ENCODE results near the gene CARD14.
"Not testable (repeated sequence)": the region's sequence is repeated elsewhere in the genome, so short reads cannot be mapped to it uniquely, and the experiment has no call there.

CARD14 gene

DNA sequence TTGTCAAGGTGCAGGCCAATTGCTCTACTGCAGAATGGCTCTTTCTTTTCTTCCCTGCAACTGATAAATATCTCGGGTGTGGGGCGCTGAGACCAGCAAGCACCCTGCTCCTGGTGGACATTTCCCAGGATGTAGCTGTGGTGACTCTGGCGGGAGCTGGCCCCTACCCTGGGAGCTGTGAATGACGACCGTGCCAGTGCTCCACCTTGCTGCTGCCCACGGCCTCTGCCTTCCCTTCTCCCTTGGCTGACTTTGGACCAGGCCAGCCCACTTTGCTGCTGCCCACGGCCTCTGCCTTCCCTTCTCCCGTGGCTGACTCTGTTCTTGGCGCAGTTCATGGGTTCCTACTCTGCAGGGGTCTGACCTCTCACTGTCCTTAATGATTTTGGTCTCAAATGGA, 16.1 kb downstream of the CARD14 start:
- DNase-seq (ENCODE audit: low spot score): no peak

DNA sequence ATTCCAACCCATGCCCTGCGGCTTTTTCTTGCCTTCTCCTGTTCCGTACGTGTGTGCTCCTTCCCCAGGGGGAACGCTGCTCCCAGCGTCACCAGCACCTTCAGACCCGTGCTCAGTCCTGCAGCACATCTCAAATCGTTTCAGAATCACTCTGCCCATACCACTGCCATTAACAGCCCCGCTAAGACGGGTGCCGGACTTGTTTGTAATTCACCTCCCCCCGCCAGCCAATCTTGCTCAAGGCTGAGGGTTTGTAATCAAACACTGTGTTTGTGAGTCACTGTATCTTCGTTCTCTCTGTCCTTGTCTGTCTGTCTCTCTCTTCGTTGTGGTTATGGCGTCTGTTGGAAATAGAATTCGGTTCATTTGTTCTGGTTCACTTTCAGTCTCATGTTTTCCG, 17.3 kb downstream of the CARD14 start:
- peak; percentile 67 for DNase-seq (ENCODE audit: low spot score)

GRCh38 chr17:80187515-80187941, 17.7 kb downstream of the CARD14 start:
- DNase-seq (ENCODE audit: low spot score): peak; percentile 91

GRCh38 chr17:80189611-80190010, 19.8 kb downstream of the CARD14 start:
- no peak for DNase-seq (ENCODE audit: low spot score)

- no peak for DNase-seq (ENCODE audit: low spot score)
Observed at GRCh38 chr17:80190716-80191115, 20.9 kb downstream of the CARD14 start.

DNA sequence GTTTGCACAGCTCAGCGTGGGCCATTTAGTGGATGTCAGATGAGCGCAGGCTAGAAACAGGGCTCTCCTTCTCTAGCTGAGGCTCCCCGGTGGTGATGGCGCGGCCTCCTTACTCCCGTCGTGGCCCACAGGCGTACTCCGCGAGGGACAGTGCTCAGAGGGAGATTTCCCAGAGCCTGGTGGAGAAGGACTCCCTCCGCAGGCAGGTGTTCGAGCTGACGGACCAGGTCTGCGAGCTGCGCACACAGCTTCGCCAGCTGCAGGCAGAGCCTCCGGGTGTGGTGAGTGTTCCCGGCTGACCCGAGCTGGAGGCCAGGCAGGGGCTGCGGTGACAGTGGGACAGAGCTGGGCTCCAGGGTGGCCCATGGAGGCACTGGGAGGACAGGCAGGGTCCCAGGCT, 21.4 kb downstream of the CARD14 start:
- DNase-seq (ENCODE audit: low spot score): no peak

GRCh38 chr17:80191865-80192661, 22.2 kb downstream of the CARD14 start:
- DNase-seq (ENCODE audit: low spot score): no peak

GRCh38 chr17:80195141-80195540, 25.3 kb downstream of the CARD14 start:
- no peak for DNase-seq (ENCODE audit: low spot score)

- peak; percentile 64 for DNase-seq (ENCODE audit: low spot score)
Observed at GRCh38 chr17:80195671-80196529, 26.1 kb downstream of the CARD14 start.

- DNase-seq (ENCODE audit: low spot score): no peak
Observed at GRCh38 chr17:80196652-80197051, 26.8 kb downstream of the CARD14 start.

- no peak for DNase-seq (ENCODE audit: low spot score)
Observed at GRCh38 chr17:80198144-80198661, 28.4 kb downstream of the CARD14 start.

DNA sequence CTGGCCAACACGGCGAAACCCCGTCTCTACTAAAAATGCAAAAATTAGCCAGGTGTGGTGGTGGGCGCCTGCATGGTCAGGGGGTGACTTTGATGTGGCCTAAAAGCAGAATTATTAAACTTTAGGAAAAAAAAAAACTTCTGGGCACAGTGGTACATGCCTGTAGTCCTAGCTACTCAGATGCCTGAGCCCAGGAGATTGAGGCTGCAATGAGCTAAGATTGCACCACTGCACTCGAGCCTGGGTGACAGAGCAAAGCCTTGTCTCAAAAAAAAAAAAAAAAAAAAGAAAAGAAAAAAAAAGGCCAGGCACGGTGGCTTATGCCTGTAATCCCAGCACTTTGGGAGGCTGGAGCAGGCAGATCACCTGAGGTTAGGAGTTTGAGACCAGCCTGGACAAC, 29.5 kb downstream of the CARD14 start:
- DNase-seq (ENCODE audit: low spot score): not testable (repeated sequence)

DNA sequence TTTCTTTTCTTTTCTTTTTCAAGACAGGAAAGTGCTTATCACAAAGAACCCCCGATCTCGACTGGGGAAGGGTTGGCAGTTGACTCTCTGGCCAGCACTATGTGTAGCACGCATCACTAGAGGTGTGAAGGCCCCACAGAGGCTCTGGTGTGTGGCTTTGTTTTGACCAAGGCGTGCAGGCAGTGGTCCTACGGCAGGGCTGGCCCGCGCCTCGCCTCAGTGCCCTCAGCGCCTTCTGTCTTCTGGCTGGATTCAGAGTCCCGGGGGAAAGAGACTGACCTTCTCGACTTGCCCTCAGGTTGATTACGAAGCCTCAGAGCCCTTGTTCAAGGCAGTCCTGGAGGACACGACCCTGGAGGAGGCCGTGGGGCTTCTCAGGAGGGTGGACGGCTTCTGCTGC, 31.6 kb downstream of the CARD14 start:
- DNase-seq (ENCODE audit: low spot score): no peak

DNA sequence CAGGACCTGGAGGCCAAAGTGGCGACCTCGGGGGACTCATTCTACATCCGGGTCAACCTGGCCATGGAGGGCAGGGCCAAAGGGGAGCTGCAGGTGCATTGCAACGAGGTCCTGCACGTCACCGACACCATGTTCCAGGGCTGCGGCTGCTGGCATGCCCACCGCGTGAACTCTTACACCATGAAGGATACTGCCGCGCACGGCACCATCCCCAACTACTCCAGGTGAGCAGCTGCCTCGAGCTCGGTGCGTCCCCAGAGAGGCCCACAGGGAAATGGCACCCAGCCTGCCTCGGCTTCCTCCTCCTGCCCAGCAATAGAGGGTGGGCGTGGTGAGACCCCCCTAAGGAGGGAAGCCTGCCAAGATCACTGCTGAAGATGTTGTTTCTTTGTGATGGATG, 32.4 kb downstream of the CARD14 start:
- DNase-seq (ENCODE audit: low spot score): no peak

GRCh38 chr17:80203471-80203963, 33.7 kb downstream of the CARD14 start:
- DNase-seq (ENCODE audit: low spot score): no peak

GRCh38 chr17:80204626-80205468, 35.0 kb downstream of the CARD14 start:
- DNase-seq (ENCODE audit: low spot score): no peak

- no peak for DNase-seq (ENCODE audit: low spot score)
Observed at GRCh38 chr17:80205811-80206210, 36.0 kb downstream of the CARD14 start.

DNA sequence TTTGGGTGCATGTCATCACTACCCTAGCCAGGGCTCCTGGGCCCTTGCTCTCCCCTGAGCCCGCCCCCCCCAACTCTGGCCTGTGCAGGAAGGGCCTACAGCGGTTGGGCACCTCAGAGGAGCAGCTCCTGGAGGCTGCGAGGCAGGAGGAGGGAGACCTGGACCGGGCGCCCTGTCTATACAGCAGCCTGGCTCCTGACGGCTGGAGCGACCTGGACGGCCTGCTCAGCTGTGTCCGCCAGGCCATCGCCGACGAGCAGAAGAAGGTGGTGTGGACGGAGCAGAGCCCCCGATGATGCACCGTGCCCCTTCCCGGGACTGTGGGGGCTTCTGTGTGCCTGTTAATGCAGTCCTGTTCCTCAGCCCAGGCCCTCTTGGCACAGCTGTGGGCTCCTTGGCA, 38.2 kb downstream of the CARD14 start:
- DNase-seq (ENCODE audit: low spot score): no peak

DNA sequence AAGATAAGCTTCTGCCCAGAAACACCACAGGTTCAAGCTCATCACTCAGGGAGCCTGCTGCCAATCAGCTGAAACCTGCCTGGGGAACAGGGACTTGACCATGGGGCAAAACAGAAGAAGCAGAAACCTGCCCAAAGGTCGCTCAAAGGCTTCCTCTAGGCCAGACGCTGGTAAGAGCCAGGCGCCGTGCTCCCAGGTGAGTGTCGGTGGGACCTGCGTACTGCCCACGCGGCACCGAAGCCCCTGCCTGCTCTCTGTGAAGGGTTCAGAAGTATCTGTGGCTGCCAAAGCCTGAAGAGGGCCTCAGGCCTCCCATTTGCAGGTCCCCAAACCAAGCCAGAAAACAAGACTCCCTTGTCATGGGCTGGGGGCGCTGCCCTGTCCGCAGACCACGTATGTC, 39.9 kb downstream of the CARD14 start:
- DNase-seq (ENCODE audit: low spot score): no peak

DNA sequence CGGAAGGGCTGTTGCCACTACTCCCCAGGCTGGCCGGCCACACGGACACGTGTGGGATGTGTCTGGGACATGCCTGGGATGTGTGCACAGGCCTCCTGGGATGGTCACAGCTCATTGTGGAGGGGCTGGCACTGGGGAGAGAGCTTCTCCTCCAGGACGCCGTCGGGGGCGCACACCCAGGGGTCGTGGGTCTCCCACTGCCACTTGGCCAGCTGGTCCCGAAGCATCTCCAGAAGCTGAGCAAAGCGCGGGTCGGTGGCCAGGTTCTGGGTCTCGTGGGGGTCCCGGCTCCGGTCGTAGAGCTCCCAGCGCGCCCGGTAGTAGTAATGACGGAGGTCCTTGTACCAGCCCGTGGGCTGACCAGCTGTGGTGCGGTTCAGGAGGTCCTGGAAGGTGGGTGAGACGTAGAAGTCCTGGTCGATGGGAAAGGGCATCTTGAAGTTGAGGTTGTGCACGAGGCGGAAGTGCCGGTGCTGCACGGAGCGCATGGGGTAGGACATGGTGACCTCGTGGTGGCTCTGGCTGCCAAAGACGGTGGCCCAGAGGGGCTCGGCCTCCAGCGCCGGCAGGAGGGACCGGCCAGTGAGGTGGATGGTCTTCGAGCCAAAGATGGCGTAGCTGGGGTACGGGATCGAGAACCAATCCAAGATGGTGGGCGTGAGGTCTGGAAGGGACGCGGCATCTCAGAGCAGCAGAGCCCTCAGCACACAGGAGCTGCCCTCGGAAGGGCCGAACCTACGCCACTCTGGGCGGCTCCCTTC, 40.7 kb downstream of the CARD14 start:
- DNase-seq (ENCODE audit: low spot score): no peak

GRCh38 chr17:80212109-80212508, 42.3 kb downstream of the CARD14 start:
- DNase-seq (ENCODE audit: low spot score): no peak
